ENCODE measurements around the gene TMEM165.

- TF ChIP-seq POLR2A (IDR thresholded peaks at IDR 0.05; ENCODE audit: low read depth, low read length) (no peak), RFX5 (IDR thresholded peaks at IDR 0.05; ENCODE audit: low read depth, low read length) (no peak), CTCF (conservative IDR thresholded peaks at IDR 0.05; ENCODE audit: low read depth, low read length) (no peak), SMC3 (IDR thresholded peaks at IDR 0.05; ENCODE audit: low read depth, low read length) (no peak), USF2 (IDR thresholded peaks at IDR 0.05; ENCODE audit: low read depth, low read length) (no peak), RAD21 (IDR thresholded peaks at IDR 0.05; ENCODE audit: low read length) (no peak), FOS (IDR thresholded peaks at IDR 0.05; ENCODE audit: low read depth, low read length) (no peak), BHLHE40 (IDR thresholded peaks at IDR 0.05; ENCODE audit: low read depth, low read length) (no peak), ELK1 (IDR thresholded peaks at IDR 0.05; ENCODE audit: borderline replicate concordance, low read depth, low read length) (no peak), CEBPB (IDR thresholded peaks at IDR 0.05; ENCODE audit: low read depth, low read length) (no peak)
These were observed 46.8 kb downstream of the TMEM165 start for GRCh38 chr4:55442541-55442940.
